Vagina (tissue), 2 donors: Measurements from ENCODE around the gene THAP5. TPM values are rescaled to one million over a fixed set of nuclear protein-coding genes. Genes with fewer than 3 reads are reported as not detected.

ENCODE experiments used
- DNase-seq, 2 donors: peaks; one replicate each; pipeline ENCODE4 v3.0.0-alpha.2; 2017; ENCODE audit errors: extremely low spot score in 2 of 2
- H3K27ac ChIP-seq: fragments of 200-600 bp; sonication (generic); one replicate; pipeline ENCODE4 v1.5.1; 2019
- H3K27me3 ChIP-seq: fragments of 200-600 bp; sonication (generic); one replicate; pipeline ENCODE4 v1.5.1; 2019
- H3K36me3 ChIP-seq, 2 donors: fragments of 200-600 bp; sonication (generic); one replicate each; pipeline ENCODE4 v1.5.1; 2017 to 2019
- H3K4me1 ChIP-seq: fragments of 200-600 bp; sonication (generic); one replicate; pipeline ENCODE4 v1.5.1; 2019
- H3K4me3 ChIP-seq, 2 donors: fragments of 200-600 bp; sonication (generic); 1 replicate in 1 of 2; 2 replicates in 1 of 2; pipeline ENCODE4 v1.5.1; 2016 to 2019
- H3K9me3 ChIP-seq: fragments of 200-600 bp; sonication (generic); one replicate; pipeline ENCODE4 v1.5.1; 2019
- POLR2A ChIP-seq, 2 donors: fragments of 450-650 bp; IDR thresholded peaks; one replicate each; pipeline ENCODE4 v1.6.1; 2017; ENCODE audit warnings: antibody characterized with exemption in 2 of 2, mild to moderate bottlenecking in 2 of 2, moderate library complexity in 2 of 2
- POLR2AphosphoS5 ChIP-seq, 2 donors: sonication (generic); formaldehyde crosslinking; IDR thresholded peaks; one replicate each; pipeline ENCODE4 v1.9.0; 2017; ENCODE audit warnings: antibody characterized with exemption in 2 of 2, mild to moderate bottlenecking in 2 of 2, low read depth in 1 of 2; ENCODE audit not compliant: insufficient read depth in 1 of 2
- intact Hi-C: fragments of 100-400 bp; cut with DNase I; formaldehyde crosslinking; loops from one replicate; pipeline ENCODE4 v1.15.1; 2023
- total RNA-seq: library from RNA; depleted of rRNA; stranded (reverse); fragments of >200 nt; gene quantifications from one replicate; pipeline ENCODE4 v1.2.3, GENCODE V29; 2016
- TF ChIP-seq, protein P1 (sequence below), 3 experiments: fragments of 450-650 bp in 2 of 3; fragments of 200-600 bp in 1 of 3; sonication (generic) in 1 of 3; IDR thresholded peaks; one replicate each; pipeline ENCODE4 v1.5.1; 2017 to 2019; ENCODE audit warnings: antibody characterized with exemption in 3 of 3, mild to moderate bottlenecking in 2 of 3, moderate library complexity in 2 of 3

Gene THAP5, protein sequence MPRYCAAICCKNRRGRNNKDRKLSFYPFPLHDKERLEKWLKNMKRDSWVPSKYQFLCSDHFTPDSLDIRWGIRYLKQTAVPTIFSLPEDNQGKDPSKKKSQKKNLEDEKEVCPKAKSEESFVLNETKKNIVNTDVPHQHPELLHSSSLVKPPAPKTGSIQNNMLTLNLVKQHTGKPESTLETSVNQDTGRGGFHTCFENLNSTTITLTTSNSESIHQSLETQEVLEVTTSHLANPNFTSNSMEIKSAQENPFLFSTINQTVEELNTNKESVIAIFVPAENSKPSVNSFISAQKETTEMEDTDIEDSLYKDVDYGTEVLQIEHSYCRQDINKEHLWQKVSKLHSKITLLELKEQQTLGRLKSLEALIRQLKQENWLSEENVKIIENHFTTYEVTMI
- total RNA-seq: 14.5 TPM

- no peaks in the 10 kb centered on the region for H3K9me3 ChIP-seq
- TF ChIP-seq POLR2A (IDR thresholded peaks at IDR 0.05) (peak; percentile 24 to 78), POLR2AphosphoS5 (IDR thresholded peaks at IDR 0.05; ENCODE audit: insufficient read depth in 1 of 2, low read depth in 1 of 2) (peak; percentile 100)
- TF ChIP-seq, protein P1, sequence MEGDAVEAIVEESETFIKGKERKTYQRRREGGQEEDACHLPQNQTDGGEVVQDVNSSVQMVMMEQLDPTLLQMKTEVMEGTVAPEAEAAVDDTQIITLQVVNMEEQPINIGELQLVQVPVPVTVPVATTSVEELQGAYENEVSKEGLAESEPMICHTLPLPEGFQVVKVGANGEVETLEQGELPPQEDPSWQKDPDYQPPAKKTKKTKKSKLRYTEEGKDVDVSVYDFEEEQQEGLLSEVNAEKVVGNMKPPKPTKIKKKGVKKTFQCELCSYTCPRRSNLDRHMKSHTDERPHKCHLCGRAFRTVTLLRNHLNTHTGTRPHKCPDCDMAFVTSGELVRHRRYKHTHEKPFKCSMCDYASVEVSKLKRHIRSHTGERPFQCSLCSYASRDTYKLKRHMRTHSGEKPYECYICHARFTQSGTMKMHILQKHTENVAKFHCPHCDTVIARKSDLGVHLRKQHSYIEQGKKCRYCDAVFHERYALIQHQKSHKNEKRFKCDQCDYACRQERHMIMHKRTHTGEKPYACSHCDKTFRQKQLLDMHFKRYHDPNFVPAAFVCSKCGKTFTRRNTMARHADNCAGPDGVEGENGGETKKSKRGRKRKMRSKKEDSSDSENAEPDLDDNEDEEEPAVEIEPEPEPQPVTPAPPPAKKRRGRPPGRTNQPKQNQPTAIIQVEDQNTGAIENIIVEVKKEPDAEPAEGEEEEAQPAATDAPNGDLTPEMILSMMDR (IDR thresholded peaks at IDR 0.05): no peak
- peaks cover 34% of the 10 kb centered on the region for H3K4me1 ChIP-seq
- H3K27me3 ChIP-seq: no peaks in the 10 kb centered on the region
- peak; percentile 100 for DNase-seq
- peaks cover 3 to 18% of the 10 kb centered on the region in 2 donors for H3K36me3 ChIP-seq
- H3K4me3 ChIP-seq: peak within 1 kb of the TSS; percentile 85 to 94
- intact Hi-C loops: loop anchor here (2.0 kb wide), 1 partner anchor 43 kb away; the partner anchor contains the start of gene PNPLA8
- peak within 1 kb of the TSS; percentile 97 for H3K27ac ChIP-seq
Measured at GRCh38 chr7:108569381-108570145, at the start of gene THAP5, which contains the start of gene DNAJB9. Gene THAP5 (minus strand): TSS chr7:108569706. CDS start chr7:108569569, 137 bp downstream. Gene DNAJB9 (plus strand): TSS chr7:108569874. CDS start chr7:108571727, 1,853 bp downstream.

DNA sequence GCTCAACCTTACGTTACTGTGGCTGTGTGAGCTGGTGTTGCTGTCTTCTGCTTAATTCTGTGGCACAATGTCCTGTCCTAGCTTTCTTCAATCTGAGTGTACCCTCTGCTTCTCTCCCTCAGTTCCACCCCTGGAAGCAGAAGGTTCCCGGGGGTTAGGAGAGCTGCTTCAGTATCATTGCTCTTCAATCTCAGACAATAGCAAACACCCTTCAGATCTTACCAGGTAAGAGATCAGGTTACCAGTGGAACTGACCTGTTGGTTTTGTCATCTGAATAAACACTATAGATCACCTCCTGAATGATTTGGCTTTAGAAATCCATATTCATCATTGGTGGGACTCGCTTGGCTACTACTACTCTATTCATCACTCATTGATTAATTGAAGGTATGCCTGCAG, 48.5 kb upstream of the THAP5 start:
- H3K27ac ChIP-seq: no peak overlapping the region
- H3K4me3 ChIP-seq: no peak overlapping the region
- DNase-seq: no peak
- no peaks in the 10 kb centered on the region for H3K9me3 ChIP-seq
- H3K4me1 ChIP-seq: no peaks in the 10 kb centered on the region
- TF ChIP-seq POLR2AphosphoS5 (IDR thresholded peaks at IDR 0.05; ENCODE audit: insufficient read depth in 1 of 2, low read depth in 1 of 2) (no peak), POLR2A (IDR thresholded peaks at IDR 0.05) (no peak)
- TF ChIP-seq, protein P1 (IDR thresholded peaks at IDR 0.05): no peak
- H3K27me3 ChIP-seq: no peaks in the 10 kb centered on the region
- H3K36me3 ChIP-seq: no peaks in the 10 kb centered on the region
- intact Hi-C loops: no loop called here

DNA sequence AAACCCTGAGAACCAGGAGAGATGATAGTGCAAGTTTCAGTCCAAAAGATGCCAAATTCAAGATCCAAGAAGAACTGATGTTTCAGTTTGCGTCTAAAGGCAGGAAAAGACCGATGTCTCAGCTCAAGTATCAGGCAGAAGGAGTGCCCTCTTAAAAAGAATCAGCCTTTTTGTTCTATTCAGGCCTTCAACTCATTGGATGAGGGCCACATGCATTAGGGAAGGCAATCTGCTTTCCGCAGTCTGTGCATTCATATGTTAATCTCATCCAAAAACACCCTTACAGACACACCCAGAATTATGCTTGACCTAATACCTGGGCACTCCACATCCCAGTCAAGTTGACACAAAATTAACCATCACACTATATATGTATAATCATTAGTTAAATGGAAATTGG, 45.4 kb upstream of the THAP5 start:
- Histone ChIP-seq H3K36me3 (no peaks in the 10 kb centered on the region), H3K4me1 (no peaks in the 10 kb centered on the region), H3K4me3 (no peak overlapping the region), H3K9me3 (no peaks in the 10 kb centered on the region), H3K27me3 (no peaks in the 10 kb centered on the region), H3K27ac (no peak overlapping the region)
- TF ChIP-seq POLR2A (IDR thresholded peaks at IDR 0.05) (no peak), POLR2AphosphoS5 (IDR thresholded peaks at IDR 0.05; ENCODE audit: insufficient read depth in 1 of 2, low read depth in 1 of 2) (no peak)
- TF ChIP-seq, protein P1 (IDR thresholded peaks at IDR 0.05): no peak
- DNase-seq: no peak
- intact Hi-C loops: no loop called here

- no peak for TF ChIP-seq POLR2A (IDR thresholded peaks at IDR 0.05)
- TF ChIP-seq POLR2AphosphoS5 (IDR thresholded peaks at IDR 0.05; ENCODE audit: insufficient read depth in 1 of 2, low read depth in 1 of 2): no peak
- TF ChIP-seq, protein P1 (IDR thresholded peaks at IDR 0.05): no peak
- Histone ChIP-seq H3K4me3 (no peak overlapping the region), H3K4me1 (no peaks in the 10 kb centered on the region), H3K36me3 (no peaks in the 10 kb centered on the region), H3K27ac (no peak overlapping the region), H3K9me3 (no peaks in the 10 kb centered on the region), H3K27me3 (no peaks in the 10 kb centered on the region)
- DNase-seq: no peak
- intact Hi-C loops: no loop called here
Measured at GRCh38 chr7:108613949-108614381, 44.5 kb upstream of the THAP5 start.
